HG03575 (cell line): ENCODE results near the gene SH2B3.
"Not testable (repeated sequence)": the region's sequence is repeated elsewhere in the genome, so short reads cannot be mapped to it uniquely, and the experiment has no call there.

ENCODE experiments used
- ATAC-seq: cut with Tn5 transposase; IDR thresholded peaks from one replicate; pipeline ENCODE4 v1.9.1; 2021; ENCODE audit not compliant: unreplicated experiment, insufficient number of reproducible peaks, low FRiP score; ENCODE audit errors: extremely low read depth

SH2B3 gene

GRCh38 chr12:111379942-111380554 is 25.7 kb upstream of the SH2B3 start:
- ATAC-seq: no peak

GRCh38 chr12:111384596-111384995 is 21.1 kb upstream of the SH2B3 start:
- ATAC-seq: no peak

DNA sequence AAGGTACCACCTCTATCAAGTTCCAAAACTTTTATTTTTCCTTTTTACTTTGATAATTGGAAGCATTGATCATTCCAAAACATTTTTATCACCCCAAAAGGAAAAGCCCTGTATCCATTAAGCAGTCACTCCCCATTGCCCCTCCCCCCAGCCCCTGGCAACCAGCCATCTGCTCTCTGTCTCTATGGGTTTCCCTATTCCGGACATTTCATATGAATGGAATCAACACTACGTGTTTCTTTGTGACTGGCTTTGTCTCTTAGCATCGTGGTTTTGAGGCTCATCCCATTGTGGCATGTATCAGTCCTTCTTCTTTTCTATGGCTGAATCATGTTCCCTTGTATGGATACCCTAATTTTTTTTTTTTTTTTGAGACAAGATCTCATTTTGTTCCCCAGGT is 18.8 kb upstream of the SH2B3 start:
- no peak for ATAC-seq

DNA sequence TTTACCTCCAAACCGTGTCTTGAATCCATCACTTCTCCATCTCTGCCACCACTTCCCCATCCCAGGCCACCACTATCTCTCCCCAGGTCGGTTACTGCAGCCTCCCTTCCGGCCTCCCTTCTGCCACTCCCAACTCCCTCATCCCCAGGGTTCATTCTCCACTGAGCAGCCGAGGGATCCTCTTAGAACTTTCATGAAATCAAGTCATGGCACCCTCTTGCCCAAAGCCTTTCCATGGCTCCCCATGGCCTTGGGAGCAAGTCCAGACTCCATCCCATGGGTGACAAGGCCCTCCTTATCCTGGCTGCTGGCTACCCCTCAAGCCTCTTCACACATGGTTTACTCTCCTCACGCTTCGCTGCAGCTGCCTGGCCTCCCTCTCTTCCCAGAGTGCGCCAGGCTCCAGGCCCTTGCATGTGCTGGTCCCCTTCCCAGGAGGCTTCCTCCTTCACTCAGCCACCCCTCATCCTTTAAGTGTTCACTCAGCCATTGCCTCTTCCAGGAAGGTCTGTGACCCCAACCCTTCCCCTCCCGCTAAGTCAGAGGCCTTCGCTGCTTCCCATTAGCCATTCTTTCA is 17.9 kb upstream of the SH2B3 start:
- ATAC-seq: no peak

DNA sequence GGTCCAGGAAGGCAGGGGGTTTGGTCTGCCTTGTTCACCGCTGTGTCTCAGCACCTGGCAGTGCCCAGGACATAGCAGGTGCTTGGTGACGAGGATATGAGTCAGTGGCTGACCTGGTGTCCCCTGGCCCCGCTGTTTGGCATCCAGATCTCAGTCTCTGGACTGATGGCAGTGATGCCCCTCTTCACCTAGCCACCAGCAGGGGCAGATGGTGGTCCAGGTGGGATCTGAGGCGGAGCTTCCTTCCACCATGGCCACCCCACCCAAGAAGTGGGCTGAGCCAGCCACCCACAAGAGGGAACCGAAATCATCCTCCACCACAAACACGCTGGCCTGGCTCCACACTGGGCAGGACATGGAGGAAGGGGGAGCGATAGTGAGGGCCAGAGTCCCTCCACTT is 16.1 kb upstream of the SH2B3 start:
- no peak for ATAC-seq

- no peak for ATAC-seq
Measured at GRCh38 chr12:111390910-111391309, 14.8 kb upstream of the SH2B3 start.

GRCh38 chr12:111393700-111394300 is 11.9 kb upstream of the SH2B3 start:
- no peak for ATAC-seq

GRCh38 chr12:111394480-111394879 is 11.2 kb upstream of the SH2B3 start:
- no peak for ATAC-seq

DNA sequence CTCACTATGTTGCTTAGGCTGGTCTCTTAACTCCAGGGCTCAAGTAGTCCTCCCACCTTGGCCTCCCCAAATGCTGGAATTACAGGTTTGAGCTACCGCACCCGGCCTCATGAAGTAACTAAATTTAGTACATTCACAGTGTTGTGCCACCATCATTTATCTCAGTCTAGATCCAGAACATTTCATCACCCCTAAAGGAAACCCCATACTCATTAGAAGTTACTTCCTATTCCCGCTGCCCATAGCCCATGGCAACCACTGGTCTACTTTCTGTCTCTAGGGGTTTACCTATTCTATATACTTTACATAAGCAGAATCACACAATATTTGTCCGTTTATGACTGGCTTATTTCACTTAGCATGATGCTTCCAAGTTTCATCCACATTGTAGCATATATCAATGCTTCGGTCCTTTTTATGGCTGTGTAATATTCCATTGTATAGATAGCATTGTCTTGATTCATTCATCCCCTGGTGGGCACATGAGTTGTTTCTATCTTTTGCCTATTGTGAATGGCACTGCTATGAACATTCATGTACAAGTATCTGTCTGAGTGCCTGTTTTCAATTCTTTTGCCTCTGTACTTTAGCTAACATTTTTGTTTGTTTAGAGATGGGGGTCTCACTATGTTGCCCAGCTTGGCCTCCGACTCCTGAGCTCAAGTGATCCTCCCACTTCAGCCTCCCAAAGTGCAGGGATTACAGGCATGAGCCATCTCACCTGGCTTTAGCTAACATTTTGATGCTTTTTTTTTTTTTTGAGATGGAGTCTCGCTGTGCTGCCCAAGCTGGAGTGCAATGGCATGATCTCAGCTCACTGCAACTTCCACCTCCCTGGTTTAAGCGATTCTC is 10.2 kb upstream of the SH2B3 start:
- no peak for ATAC-seq

- not testable (repeated sequence) for ATAC-seq
Measured at GRCh38 chr12:111396271-111396670, 9.5 kb upstream of the SH2B3 start.

- ATAC-seq: no peak
Measured at GRCh38 chr12:111396726-111397445, 8.8 kb upstream of the SH2B3 start.

- no peak for ATAC-seq
Measured at GRCh38 chr12:111398530-111398929, 7.2 kb upstream of the SH2B3 start.

DNA sequence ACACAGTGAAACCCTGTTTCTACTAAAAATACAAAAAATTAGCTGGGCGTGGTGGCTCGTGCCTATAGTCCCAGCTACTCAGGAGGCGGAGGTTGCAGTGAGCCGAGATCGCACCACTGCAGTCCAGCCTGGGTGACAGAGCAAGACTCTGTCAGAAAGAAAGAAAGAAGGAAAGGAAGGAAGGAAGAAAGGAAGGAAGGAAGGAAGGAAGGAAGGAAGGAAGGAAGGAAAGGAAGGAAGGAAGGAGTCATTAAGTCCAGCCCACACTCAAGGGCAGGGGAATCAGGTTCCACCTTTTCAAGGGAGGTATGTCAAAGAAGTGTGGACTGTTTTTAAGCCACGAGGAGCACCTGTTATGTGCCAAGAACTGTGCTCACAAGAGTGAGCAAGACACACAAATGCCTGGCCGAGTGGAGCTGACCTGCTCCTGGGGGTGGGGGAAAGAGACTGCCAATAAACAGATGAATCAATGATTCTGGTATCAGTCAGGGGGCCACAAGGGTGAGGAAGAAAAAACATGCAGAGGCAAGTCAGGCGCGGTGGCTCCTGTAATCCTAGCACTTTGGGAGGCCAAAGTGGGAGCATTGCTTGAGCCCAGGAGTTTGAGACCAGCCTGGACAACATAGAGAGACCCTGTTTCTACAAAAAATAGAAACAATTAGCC is 5.8 kb upstream of the SH2B3 start:
- not testable (repeated sequence) for ATAC-seq

DNA sequence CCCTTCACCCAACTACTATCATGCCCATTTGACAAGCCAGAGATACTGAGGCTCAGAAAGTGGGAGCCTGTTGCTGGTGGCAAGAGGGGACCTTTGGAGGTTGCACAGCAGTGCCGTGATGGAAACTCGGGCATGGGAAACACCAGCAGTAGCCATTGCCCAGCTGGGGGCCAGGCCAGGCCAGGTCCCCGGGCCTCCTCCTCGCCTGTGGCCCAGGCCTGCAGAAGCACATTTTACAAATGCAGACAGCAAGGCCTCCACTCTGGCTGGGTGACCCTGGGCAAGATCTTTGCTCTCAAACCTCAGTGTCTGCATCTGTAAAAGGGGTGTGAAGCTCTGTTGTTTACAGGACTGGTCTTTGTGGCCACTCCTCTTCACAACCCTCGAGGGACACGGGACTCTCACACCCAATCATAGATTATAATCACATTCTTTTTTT is 4.5 kb upstream of the SH2B3 start:
- ATAC-seq: no peak

GRCh38 chr12:111402490-111402824 is 3.3 kb upstream of the SH2B3 start:
- ATAC-seq: not testable (repeated sequence)

- ATAC-seq: no peak
Measured at GRCh38 chr12:111404362-111405148, 1.2 kb upstream of the SH2B3 start.

DNA sequence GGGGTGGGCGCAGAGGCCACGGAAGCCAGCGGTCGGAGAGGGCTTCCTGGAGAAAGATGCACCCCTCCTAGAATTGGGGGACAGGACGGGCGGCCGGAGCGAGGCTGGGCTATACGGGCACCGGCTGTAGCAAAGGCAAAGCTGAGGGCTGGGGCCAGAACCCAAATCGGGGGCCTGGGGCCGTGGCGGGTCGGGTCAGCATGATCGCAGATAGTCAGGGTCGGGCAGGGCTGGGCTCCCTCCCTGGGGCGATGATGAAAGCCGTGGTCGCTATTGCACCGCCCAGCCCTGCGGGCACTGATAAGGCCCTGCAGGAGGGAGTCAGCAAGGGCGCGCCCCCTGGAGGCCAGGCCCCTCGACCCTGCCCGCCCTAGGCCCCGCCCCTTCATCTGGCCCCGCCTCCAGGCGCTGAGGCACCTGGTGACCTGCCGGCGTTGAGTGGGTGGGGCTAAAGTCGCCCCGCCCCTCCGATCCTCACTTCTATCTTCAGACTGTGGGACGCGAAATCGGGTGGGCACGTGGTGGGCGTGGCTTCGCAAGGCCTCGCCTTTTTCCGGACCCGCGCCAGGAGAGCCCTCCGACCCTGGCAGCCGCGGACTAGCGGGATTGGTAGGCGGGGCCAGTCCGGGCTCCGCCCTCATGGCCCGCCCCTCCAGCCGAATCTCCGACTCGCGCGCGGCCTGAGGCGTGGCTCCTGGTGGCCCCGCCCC is 419 bp upstream of the SH2B3 start:
- no peak for ATAC-seq
